Stimulated activated CD8-positive, alpha-beta memory T cell treated with anti-CD3 and anti-CD28 coated beads, Interleukin-12 subunit alpha, Interleukin-12 subunit beta, amount 100 ng/mL, for 4 hours (primary cell): ENCODE results near the gene PSIP1.
"Not testable (repeated sequence)": the region's sequence is repeated elsewhere in the genome, so short reads cannot be mapped to it uniquely, and the experiment has no call there.

Experiments used
- DNase-seq: peaks from one replicate; pipeline ENCODE4 v3.0.0-alpha.2; 2020; ENCODE audit warnings: low read depth

Gene PSIP1

GRCh38 chr9:15510789-15511575, at the start of gene PSIP1:
Gene PSIP1, minus strand, starts transcription at chr9:15510970. Its CDS starts 782 bp downstream, at chr9:15510188.
- peak; percentile 72 for DNase-seq

- no peak for DNase-seq
Measured at GRCh38 chr9:15553528-15553898, 42.7 kb upstream of the PSIP1 start.

GRCh38 chr9:15552636-15553527, 42.1 kb upstream of the PSIP1 start, which contains the start of gene CCDC171:
Gene CCDC171, plus strand, starts transcription at chr9:15553043. Its CDS starts 11,046 bp downstream, at chr9:15564089.
- peak; percentile 75 for DNase-seq

- no peak for DNase-seq
Measured at GRCh38 chr9:15549611-15550010, 38.8 kb upstream of the PSIP1 start.

- DNase-seq = no peak
Measured at GRCh38 chr9:15543047-15543813, 32.5 kb upstream of the PSIP1 start.

- no peak for DNase-seq
Measured at GRCh38 chr9:15542624-15543023, 31.9 kb upstream of the PSIP1 start.

- no peak for DNase-seq
Measured at GRCh38 chr9:15541872-15542271, 31.1 kb upstream of the PSIP1 start.

- DNase-seq = no peak
Measured at GRCh38 chr9:15531380-15531779, 20.6 kb upstream of the PSIP1 start.

- no peak for DNase-seq
Measured at GRCh38 chr9:15529566-15530324, 19.0 kb upstream of the PSIP1 start.

- DNase-seq = not testable (repeated sequence)
Measured at GRCh38 chr9:15527035-15527434, 16.3 kb upstream of the PSIP1 start.

- no peak for DNase-seq
Measured at GRCh38 chr9:15525958-15526357, 15.2 kb upstream of the PSIP1 start.

GRCh38 chr9:15524845-15525455, 14.2 kb upstream of the PSIP1 start:
- DNase-seq = no peak

- DNase-seq = no peak
Measured at GRCh38 chr9:15522130-15522755, 11.5 kb upstream of the PSIP1 start.

GRCh38 chr9:15521254-15521653, 10.5 kb upstream of the PSIP1 start:
- DNase-seq = no peak

- no peak for DNase-seq
Measured at GRCh38 chr9:15519831-15520230, 9.1 kb upstream of the PSIP1 start.

- no peak for DNase-seq
Measured at GRCh38 chr9:15513335-15513734, 2.6 kb upstream of the PSIP1 start.

GRCh38 chr9:15512889-15513288, 2.1 kb upstream of the PSIP1 start:
- DNase-seq = no peak

GRCh38 chr9:15512204-15512603, 1.4 kb upstream of the PSIP1 start:
- DNase-seq = no peak

- DNase-seq = peak; percentile 39
Measured at GRCh38 chr9:15509931-15510788, 610 bp downstream of the PSIP1 start.

- DNase-seq = no peak
Measured at GRCh38 chr9:15505921-15506320, 4.8 kb downstream of the PSIP1 start.
